NK-92 treated with Interleukin-12 subunit alpha and Interleukin-12 subunit beta, amount 100 ng/mL, for 24 hours (cell line): Measurements from ENCODE around the gene SHROOM2.
"Not testable (repeated sequence)": the region's sequence is repeated elsewhere in the genome, so short reads cannot be mapped to it uniquely, and the experiment has no call there.

ENCODE experiments used
- DNase-seq: peaks from one replicate; lab custom pipeline; 2025; lab: John Stamatoyannopoulos, UW

Gene SHROOM2

GRCh38 chrX:9785944-9786797 is at the start of gene SHROOM2:
TSS of gene SHROOM2 (plus strand) at chrX:9786429. CDS start at chrX:9786546, 117 bp downstream.
- DNase-seq = no peak

DNA sequence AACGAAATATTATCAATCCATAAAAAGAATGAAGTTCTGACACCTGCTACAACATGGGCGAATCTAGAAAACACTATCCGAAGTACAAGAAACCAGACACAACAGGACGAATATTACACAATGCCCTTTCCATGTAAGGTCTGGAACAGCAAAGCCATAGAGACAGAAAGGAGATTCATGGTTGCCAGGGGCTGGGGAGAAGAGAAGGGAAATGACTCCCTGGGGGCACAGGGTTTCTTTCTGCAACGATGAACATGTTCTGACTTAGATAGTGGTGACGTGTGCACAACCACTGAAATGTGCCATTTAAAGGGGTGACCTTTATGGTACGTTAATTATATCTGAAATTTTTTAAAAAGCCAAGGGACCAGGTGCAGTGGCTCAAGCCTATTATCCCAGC is 48.9 kb upstream of the SHROOM2 start:
- no peak for DNase-seq

- no peak for DNase-seq
Measured at GRCh38 chrX:9738151-9738550, 48.1 kb upstream of the SHROOM2 start.

DNA sequence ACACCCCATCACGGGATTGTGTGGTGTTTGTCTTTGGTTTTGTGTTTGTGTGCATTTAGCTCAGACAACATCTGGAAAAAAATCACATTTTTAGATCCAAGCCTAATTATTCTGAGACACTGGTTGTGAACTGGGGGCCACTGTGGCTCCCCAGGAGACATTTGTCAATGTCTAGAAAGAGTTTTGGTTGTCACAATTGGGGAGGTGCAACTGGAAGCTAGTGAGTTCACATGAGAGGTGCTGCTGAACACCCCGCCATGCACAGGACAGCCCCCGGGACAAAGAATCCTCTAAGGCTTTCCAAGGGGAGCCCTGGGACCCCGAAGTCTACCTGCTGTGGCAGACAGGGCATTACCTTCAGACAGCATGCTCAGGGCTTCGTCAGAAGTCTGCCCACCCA is 47.1 kb upstream of the SHROOM2 start:
- no peak for DNase-seq

DNA sequence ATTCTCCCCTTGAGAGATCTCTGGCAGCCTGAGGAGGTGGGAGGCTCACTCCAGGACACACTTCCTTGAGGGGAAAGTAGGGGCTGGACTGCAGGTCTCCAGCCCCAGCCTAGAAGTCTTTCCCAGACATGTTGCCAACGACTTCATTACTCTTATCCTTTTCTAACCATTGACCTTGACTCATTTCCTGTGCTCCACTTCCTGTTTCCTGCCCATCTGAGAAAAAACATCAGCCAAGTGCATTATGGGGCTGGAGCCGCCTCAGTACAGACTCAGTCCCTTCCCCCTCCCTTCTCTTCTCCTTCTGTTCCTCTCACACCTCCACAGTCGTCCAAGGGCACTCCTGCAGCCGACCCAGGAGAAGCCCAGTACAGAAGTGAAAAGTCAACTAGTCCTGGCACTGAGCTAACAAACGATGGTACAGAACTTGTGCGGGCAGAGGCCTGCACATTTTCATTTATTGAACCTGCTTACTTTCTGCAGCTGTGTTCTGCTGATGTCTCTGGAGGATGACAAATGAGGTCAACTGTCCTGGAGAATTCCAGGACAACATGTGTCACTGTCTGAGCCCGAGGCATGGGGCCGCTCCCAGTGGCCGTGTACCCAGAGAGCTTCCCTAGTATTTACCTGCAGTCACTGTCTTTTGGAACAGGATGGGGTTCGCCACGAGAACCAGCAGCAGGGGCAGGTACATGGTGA is 40.7 kb upstream of the SHROOM2 start:
- no peak for DNase-seq

GRCh38 chrX:9746148-9746888 is 39.9 kb upstream of the SHROOM2 start:
- no peak for DNase-seq

GRCh38 chrX:9747644-9748043 is 38.6 kb upstream of the SHROOM2 start:
- no peak for DNase-seq

GRCh38 chrX:9749146-9749692 is 37.0 kb upstream of the SHROOM2 start:
- DNase-seq = no peak

DNA sequence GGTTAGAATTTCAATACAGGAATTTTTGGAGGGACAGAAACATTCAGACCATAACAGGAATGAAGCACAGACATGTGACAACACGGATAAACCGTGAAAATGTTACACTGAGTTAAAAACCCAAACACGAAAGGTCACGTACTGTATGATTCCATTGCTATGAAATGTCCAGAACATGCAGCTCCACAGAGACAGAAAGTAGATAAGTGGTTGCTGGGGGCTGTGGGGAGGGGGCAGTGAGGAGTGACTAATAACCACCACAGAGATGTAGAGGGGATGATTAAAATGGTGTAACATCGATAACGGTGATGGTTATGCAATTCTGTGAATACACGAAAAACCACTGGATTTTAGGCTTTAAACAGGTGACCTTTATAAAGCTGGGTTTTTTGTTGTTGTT is 28.9 kb upstream of the SHROOM2 start:
- no peak for DNase-seq

GRCh38 chrX:9758021-9758638 is 28.1 kb upstream of the SHROOM2 start:
- DNase-seq = no peak

DNA sequence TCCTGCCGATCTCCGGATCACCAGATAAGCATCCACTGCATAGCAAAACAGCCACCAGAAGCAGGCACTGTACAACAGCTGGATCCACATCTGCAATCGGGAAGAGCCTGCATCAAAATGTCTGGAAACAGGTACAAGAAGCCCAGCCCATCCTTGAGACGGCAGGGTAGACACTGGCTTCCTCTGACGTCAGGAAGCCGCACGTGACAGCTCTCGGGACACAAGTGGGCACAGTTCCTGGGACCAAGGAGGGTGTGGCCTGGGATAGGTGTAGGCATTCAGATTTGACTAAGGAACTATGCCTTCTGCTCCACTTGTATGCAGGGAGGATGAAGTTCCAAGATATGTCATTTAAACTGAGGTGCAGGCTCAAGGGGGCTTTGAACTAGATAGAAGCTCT is 26.9 kb upstream of the SHROOM2 start:
- DNase-seq = no peak

GRCh38 chrX:9765072-9765736 is 21.0 kb upstream of the SHROOM2 start:
- DNase-seq = no peak

- no peak for DNase-seq
Measured at GRCh38 chrX:9765737-9766097, 20.5 kb upstream of the SHROOM2 start, which contains the start of gene GPR143. TSS of gene GPR143 (minus strand) at chrX:9765847. CDS start at chrX:9765817, 30 bp downstream.

- no peak for DNase-seq
Measured at GRCh38 chrX:9767375-9767774, 18.9 kb upstream of the SHROOM2 start.

- not testable (repeated sequence) for DNase-seq
Measured at GRCh38 chrX:9768321-9768839, 17.8 kb upstream of the SHROOM2 start.

GRCh38 chrX:9770319-9770718 is 15.9 kb upstream of the SHROOM2 start:
- no peak for DNase-seq

DNA sequence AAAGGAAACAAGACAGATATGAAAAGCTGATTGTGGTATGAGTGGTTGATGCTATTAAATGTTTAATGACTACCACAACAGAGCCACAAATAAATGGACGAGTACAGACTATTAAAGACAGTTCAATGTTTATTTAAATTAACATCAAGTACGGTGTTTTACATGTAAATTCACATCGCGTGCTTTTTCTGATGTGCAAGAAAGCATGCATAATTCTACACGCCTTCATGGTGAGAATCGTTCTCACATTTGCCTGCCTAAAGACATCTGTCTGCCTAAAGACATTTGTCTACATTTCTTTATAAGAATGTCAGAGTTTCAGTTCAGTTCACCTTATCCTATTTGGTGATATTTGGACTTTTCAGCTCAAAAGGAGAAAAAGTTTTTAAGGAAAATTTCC is 13.3 kb upstream of the SHROOM2 start:
- DNase-seq = no peak

DNA sequence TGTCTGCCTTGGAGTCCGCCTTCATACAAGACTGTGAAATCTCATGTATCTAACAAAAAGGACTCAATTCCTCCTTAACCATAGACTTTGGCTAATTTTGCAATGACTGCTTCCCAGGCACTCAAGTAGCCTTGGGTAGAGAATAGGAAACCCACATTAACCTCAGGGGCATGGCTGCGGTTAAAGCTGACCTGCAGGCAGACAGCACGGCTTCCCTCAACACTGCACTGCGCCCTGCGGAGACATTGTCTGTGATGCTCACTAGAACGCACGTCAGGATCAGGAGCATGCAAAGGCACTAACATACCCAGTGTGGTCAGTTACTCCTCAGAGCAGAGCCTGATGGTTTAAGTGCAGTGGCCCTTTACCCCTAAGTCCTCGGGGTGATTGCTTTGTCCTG is 10.3 kb upstream of the SHROOM2 start:
- DNase-seq = no peak

GRCh38 chrX:9781941-9782340 is 4.3 kb upstream of the SHROOM2 start:
- no peak for DNase-seq

- no peak for DNase-seq
Measured at GRCh38 chrX:9784332-9784731, 1.9 kb upstream of the SHROOM2 start.
